Measurements from ENCODE around the gene LYPD6B. TPM values are rescaled to one million over a fixed set of nuclear protein-coding genes. Genes with fewer than 3 reads are reported as not detected.

The LYPD6B gene, protein sequence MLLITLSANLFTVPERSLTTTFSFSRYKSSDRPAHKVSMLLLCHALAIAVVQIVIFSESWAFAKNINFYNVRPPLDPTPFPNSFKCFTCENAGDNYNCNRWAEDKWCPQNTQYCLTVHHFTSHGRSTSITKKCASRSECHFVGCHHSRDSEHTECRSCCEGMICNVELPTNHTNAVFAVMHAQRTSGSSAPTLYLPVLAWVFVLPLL
- 0.13 and 0.24 TPM in 2 replicates for total RNA-seq

GRCh38 chr2:149038442-149039212, at the start of gene LYPD6B:
Gene LYPD6B (plus strand): TSS chr2:149038699. CDS start chr2:149130949, 92,250 bp downstream.

Other genes starting within 250 kb of the LYPD6B start
- gene KIF5C, start 163.5 kb upstream of the LYPD6B start, total RNA-seq = 0.24 and 2.1 TPM in 2 replicates